HG02759 (cell line): Measurements from ENCODE around the gene DSCAM.

Experiments
- ATAC-seq: cut with Tn5 transposase; IDR thresholded peaks from one replicate; pipeline ENCODE4 v1.9.1; 2021; ENCODE audit warnings: mild to moderate bottlenecking, moderate library complexity; ENCODE audit not compliant: unreplicated experiment

DSCAM gene

GRCh38 chr21:40153351-40153750, 693.6 kb downstream of the DSCAM start:
- no peak for ATAC-seq

DNA sequence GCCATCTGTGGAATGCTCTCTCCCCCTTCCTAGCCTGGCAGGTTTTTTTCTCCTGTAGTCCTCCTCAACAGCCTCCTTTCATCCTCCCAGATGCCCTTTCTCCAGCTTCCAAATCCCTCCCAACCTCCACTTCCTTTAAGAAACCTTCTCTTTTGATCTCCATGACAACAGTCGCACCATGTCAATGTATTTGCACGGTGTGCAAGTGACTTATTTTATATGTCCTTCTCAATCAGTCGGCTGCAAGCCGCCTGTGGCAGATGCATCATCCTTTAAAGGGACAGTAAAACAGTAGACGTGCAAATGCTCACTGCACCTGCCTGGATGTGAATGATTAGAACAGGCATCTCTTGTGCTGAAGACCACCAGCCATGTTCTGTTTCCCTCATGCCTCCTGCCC, 694.5 kb downstream of the DSCAM start:
- no peak for ATAC-seq

GRCh38 chr21:40151611-40152010, 695.3 kb downstream of the DSCAM start:
- ATAC-seq: no peak

GRCh38 chr21:40146216-40146837, 700.6 kb downstream of the DSCAM start:
- no peak for ATAC-seq

DNA sequence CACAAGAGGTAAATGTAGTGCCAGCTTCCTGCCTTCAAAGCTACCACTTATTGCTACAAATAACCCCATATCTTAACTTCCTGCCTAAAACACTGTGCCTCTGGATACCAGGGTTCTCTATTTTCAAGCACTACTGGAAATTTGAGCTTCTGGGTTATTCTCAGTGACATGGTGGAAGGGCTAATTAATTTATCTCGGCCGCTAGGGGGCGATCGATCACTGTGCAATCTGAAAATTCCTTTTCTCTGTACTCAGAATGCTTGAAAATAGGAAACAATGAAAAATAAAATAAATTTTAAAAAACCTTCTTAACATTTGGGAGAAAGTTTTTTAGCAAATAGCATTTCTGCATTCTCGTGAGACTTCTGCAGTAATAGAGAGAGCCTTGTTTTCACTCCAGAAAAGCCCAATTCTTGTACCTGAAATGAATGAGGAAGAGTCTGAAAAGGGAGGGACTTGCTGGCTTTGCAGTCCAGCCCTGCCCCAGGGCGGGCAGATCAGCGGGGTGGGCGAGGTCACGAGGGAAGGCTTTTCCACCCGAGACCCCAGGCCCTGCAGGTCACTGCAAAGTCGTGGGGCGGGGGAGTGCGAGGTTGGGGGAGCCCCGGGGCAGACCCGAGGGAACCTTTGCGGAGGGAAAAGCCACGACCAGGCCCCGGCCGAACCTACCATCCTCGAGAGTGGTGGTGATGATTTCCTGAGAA, 703.0 kb downstream of the DSCAM start:
- no peak for ATAC-seq

DNA sequence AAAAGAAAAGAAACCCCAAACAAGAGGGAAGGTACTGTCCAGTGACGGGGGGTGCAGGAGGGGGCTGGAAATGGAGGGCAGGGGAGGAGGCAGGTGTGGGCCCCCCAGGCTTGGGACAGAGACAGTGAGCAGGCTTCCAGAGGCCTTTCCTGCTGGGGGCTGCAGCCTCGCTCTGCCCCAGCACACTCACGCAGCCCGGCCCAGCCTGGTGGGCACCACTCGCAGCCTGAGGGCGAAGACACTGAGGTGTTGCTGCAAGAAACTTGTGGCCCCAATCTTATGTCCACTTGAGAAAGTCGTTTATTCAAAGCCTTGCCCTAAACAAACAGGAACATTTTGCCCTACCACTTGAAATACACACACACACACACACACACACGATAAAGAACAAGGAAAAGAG, 705.3 kb downstream of the DSCAM start:
- ATAC-seq: no peak

DNA sequence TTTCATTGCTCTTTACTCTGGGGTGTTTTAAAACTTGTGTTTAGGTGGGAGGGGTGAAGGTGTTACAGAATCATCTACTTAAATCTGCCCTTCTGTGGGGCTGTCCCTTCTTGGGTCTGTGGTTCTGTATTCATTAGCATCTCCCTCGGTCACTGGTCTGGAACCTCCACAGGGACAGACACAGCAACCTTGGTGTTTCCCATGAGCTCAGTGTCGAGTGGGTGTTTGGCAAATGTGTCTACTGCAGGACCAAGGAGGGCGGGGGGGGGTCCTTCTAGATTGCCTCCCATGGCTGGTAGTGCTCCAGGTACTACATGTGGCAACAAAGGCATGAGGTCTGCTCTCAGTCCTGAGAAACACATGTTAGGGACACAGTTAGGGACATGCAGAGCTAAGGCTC, 706.3 kb downstream of the DSCAM start:
- ATAC-seq: no peak

- no peak for ATAC-seq
Measured at GRCh38 chr21:40139636-40140035, 707.3 kb downstream of the DSCAM start.

DNA sequence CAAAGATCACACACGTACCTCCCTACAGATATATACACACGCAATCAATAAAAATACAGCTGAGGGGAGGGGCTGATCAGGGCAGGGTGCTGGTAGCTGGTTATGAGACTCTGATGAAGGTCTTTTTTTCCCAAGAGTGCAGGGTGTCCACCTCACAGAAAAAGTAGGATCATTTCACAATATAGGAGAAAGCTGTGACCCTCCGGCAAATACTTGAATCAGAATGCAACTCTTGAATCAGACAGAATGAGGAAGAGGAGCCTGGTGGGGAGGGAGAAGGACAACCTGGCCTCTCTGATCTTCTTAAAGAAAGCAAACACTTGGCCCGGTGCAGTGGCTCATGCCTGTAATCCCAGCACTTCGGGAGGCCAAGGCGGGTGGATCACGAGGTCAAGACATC, 710.4 kb downstream of the DSCAM start:
- no peak for ATAC-seq

GRCh38 chr21:40134731-40135492, 712.0 kb downstream of the DSCAM start:
- ATAC-seq: no peak

DNA sequence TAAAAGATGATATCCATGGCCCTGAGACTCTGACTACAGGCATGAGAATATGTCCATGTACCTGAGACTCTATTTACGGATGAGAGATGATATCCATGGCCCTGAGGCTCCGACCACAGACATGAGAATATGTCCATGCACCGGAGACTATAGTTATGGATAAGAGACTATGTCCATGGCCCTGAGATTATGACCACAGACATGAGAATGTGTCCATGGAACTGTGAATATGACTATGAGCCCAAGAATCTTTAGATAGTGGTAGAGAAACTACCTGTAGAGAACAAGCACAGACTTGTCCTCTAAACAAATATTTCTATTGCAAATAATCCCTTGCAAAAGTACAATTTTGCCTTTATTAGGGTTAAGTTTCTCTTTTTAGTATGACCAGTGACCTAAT, 716.5 kb downstream of the DSCAM start:
- no peak for ATAC-seq

DNA sequence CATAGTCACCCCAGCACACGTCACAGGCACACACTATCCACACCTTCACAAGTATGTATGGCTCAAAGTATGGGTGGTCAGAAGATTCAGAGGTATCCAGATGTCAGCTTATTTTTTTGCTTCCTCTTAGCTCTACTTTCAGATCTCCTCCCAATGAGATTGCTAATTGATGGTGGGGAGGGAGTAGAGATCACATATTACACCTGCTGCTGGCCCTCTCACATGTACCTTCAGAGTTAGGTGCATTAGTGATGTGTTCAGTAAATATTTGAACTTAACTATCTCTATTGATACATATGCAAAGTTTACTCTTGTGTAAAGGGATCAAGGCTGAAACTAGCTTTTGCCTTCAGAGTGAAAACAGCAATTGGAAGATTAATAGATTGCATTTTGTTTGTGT, 717.1 kb downstream of the DSCAM start:
- ATAC-seq: no peak

DNA sequence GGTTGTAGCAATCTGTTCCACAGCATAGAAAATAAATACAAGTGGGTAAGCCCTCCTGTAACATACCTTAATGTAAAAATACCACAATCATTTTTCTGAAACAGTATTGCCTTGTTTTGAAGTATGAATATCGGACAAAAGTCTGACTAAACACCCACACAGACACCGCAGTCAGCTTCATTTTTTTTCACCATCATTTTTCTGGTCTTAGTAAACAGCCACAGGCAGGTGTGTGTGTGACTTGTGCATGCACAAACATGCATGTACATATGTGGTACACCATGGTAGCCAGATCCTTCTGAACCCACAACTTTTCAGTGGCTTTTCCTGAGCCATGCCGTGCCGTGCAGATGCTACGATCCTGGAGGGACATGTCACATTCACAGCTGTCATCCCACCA, 718.1 kb downstream of the DSCAM start:
- no peak for ATAC-seq

- no peak for ATAC-seq
Measured at GRCh38 chr21:40120940-40121575, 725.9 kb downstream of the DSCAM start.

DNA sequence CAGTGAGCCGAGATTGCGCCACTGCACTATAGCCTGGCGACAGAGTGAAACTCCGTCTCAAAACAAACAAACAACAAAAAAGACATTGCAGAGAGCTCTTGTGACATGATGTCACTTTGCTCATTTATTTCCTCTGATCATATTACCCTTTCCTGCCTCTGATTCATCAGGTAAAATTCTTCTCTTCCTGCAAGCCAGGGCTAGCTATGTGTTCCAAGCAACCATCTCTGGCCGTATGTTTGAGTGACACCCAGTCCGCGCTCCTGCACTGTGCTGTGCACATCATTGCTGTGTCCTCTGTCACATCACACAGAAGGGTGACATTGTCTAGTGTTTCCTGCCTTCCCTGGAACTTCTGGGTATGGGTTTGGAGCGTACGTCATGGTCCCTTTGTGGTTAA, 728.4 kb downstream of the DSCAM start:
- ATAC-seq: no peak

- ATAC-seq: no peak
Measured at GRCh38 chr21:40117236-40117635, 729.7 kb downstream of the DSCAM start.

GRCh38 chr21:40115775-40116174, 731.2 kb downstream of the DSCAM start:
- ATAC-seq: no peak

- ATAC-seq: no peak
Measured at GRCh38 chr21:40102682-40103081, 744.3 kb downstream of the DSCAM start.

- ATAC-seq: no peak
Measured at GRCh38 chr21:40099809-40100208, 747.1 kb downstream of the DSCAM start.

GRCh38 chr21:40095477-40095876, 751.5 kb downstream of the DSCAM start:
- no peak for ATAC-seq

DNA sequence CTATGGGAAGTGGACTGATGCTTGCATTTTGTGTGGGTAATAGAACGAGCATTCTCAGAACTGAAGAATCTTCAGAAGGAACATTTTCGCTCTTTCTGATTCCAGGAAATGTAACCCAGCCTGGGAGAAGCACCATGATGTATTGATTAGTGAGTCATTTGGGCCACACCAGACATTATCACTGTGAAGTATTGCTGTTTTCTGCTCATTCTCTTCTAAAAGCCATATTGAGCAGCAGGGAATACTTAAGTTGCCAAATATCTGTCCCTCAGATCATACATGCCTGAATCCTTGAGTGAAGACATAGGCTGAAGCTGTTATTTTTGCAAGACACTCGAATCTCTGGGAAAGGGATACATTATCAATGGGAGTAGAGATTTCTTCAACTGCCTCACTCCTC, 766.6 kb downstream of the DSCAM start:
- no peak for ATAC-seq

- ATAC-seq: no peak
Measured at GRCh38 chr21:40074710-40075109, 772.2 kb downstream of the DSCAM start.
